B cell (primary cell): ENCODE data around the gene MCF2L. TPM values are rescaled to one million over a fixed set of nuclear protein-coding genes. Genes with fewer than 3 reads are reported as not detected.
"Not testable (repeated sequence)": the region's sequence is repeated elsewhere in the genome, so short reads cannot be mapped to it uniquely, and the experiment has no call there.

ENCODE experiments used
- ATAC-seq: fragments of 200-7000 bp; cut with Tn5 transposase; one replicate; pipeline ENCODE4 v1.10.0; 2021; ENCODE audit warnings: low read depth, mild to moderate bottlenecking, moderate number of reproducible peaks, moderate library complexity
- CTCF ChIA-PET: fragments of 350-600 bp; sonication (Branson Sonifier 250); formaldehyde crosslinking; loops from one replicate; lab custom pipeline; 2021; ENCODE audit warnings: antibody characterized with exemption, inconsistent platforms; lab: Charles Lee
- POLR2A ChIA-PET: fragments of 350-600 bp; sonication (Branson Sonifier 250); formaldehyde crosslinking; loops from one replicate; lab custom pipeline; 2021; ENCODE audit warnings: antibody characterized with exemption; lab: Charles Lee
- DNase-seq: peaks from one replicate; pipeline ENCODE4 v3.0.0; 2013
- H2AFZ ChIP-seq: 2 replicates; pipeline ENCODE4 v1.6.1; 2012; ENCODE audit warnings: mild to moderate bottlenecking, low read depth, low read length; ENCODE audit not compliant: insufficient read depth, poor library complexity, severe bottlenecking
- H3K27ac ChIP-seq, 2 donors: 1 replicate in 1 of 2; 2 replicates in 1 of 2; pipeline ENCODE4 v1.5.1; 2012 to 2013; ENCODE audit warnings: low read length in 2 of 2, mild to moderate bottlenecking in 2 of 2, moderate library complexity in 1 of 2
- H3K27me3 ChIP-seq, 4 experiments: fragments of 200-600 bp in 1 of 4; sonication (generic) in 1 of 4; replicated peaks in 1 of 4; 1 replicate in 2 of 4; 2 replicates in 2 of 4; pipeline versions ENCODE4 v1.6.1 to v1.7.0; 2013 to 2016; ENCODE audit warnings: low read length in 3 of 4, mild to moderate bottlenecking in 2 of 4, mixed read lengths in 1 of 4, moderate library complexity in 1 of 4; ENCODE audit not compliant: insufficient read depth in 4 of 4, control insufficient read depth in 3 of 4; ENCODE audit errors: control extremely low read depth in 1 of 4
- H3K36me3 ChIP-seq, 2 experiments: replicated peaks in 1 of 2; 1 replicate in 1 of 2; 2 replicates in 1 of 2; pipeline versions ENCODE4 v1.6.1 to v1.7.1; 2013; ENCODE audit warnings: low read length in 1 of 2; ENCODE audit not compliant: insufficient read depth in 2 of 2, control insufficient read depth in 1 of 2; ENCODE audit errors: control extremely low read depth in 1 of 2, extremely low read depth in 1 of 2
- H3K4me1 ChIP-seq, 2 donors: fragments of 200-600 bp in 1 of 2; sonication (generic) in 1 of 2; 1 replicate in 1 of 2; 2 replicates in 1 of 2; pipeline versions ENCODE4 v1.5.1 to v1.6.1; 2013 to 2017; ENCODE audit warnings: low read length in 2 of 2; ENCODE audit not compliant: control insufficient read depth in 2 of 2, insufficient read depth in 2 of 2
- H3K4me2 ChIP-seq: replicated peaks from 2 replicates; pipeline ENCODE3; 2012; ENCODE audit warnings: mild to moderate bottlenecking, low read depth, low read length; ENCODE audit not compliant: poor library complexity, severe bottlenecking
- H3K4me3 ChIP-seq, 5 experiments: fragments of 200-600 bp in 1 of 5; sonication (generic) in 1 of 5; 1 replicate in 3 of 5; 2 replicates in 2 of 5; pipeline versions ENCODE4 v1.5.1 to v1.7.0; 2011 to 2016; ENCODE audit warnings: low read length in 4 of 5, mild to moderate bottlenecking in 4 of 5, low read depth in 2 of 5, control low read depth in 1 of 5, moderate library complexity in 1 of 5; ENCODE audit not compliant: insufficient read depth in 1 of 5; ENCODE audit errors: control extremely low read depth in 1 of 5, extremely low read depth in 1 of 5
- H3K79me2 ChIP-seq: fragments of 200-600 bp; sonication (generic); one replicate; pipeline ENCODE4 v1.6.0; 2016; ENCODE audit warnings: low read length; ENCODE audit not compliant: control insufficient read depth, insufficient read depth
- H3K9ac ChIP-seq: fragments of 200-600 bp; sonication (generic); 2 replicates; pipeline ENCODE4 v1.6.1; 2017; ENCODE audit warnings: mild to moderate bottlenecking, low read length, moderate library complexity
- H3K9me3 ChIP-seq, 3 donors: one replicate each; pipeline versions ENCODE4 v1.6.1 to v1.7.1; 2013; ENCODE audit warnings: low read length in 2 of 3; ENCODE audit not compliant: control insufficient read depth in 2 of 3, insufficient read depth in 1 of 3; ENCODE audit errors: control extremely low read depth in 1 of 3
- H4K20me1 ChIP-seq: 2 replicates; pipeline ENCODE4 v1.6.0; 2012; ENCODE audit warnings: mild to moderate bottlenecking, low read length; ENCODE audit not compliant: insufficient read depth, control insufficient read depth, poor library complexity, severe bottlenecking
- H3K27ac Mint-ChIP-seq: one replicate; pipeline ENCODE4 v1.8.0; 2021; ENCODE audit warnings: mixed read lengths
- H3K27me3 Mint-ChIP-seq: one replicate; pipeline ENCODE4 v1.8.0; 2021; ENCODE audit warnings: mixed read lengths
- H3K4me1 Mint-ChIP-seq: one replicate; pipeline ENCODE4 v1.8.0; 2021; ENCODE audit warnings: mixed read lengths
- H3K4me3 Mint-ChIP-seq: one replicate; pipeline ENCODE4 v1.8.0; 2021; ENCODE audit warnings: mixed read lengths
- H3K9me3 Mint-ChIP-seq: one replicate; pipeline ENCODE4 v1.8.0; 2022; ENCODE audit warnings: mixed read lengths; ENCODE audit not compliant: insufficient read depth
- EZH2 ChIP-seq: IDR thresholded peaks from 2 replicates; pipeline ENCODE4 v1.6.1; 2012; ENCODE audit warnings: borderline replicate concordance, low read depth, mild to moderate bottlenecking, moderate library complexity, low read length; ENCODE audit not compliant: insufficient read depth, poor library complexity, severe bottlenecking
- WGBS: methylation state at CpG from one replicate; pipeline ENCODE4 v1.1.5; 2013; ENCODE audit warnings: missing lambda C conversion rate; ENCODE audit not compliant: insufficient coverage; 5-methylcytosine and 5-hydroxymethylcytosine counted together
- intact Hi-C: fragments of 100-400 bp; cut with micrococcal nuclease; formaldehyde crosslinking; loops from one replicate; pipeline ENCODE4 v1.10.0; 2022
- polyA plus RNA-seq: library from polyadenylated mRNA; depleted of rRNA; stranded (reverse); fragments of >200 nt; gene quantifications from 2 replicates; pipeline ENCODE4 v1.2.3, GENCODE V29; 2012
- total RNA-seq, 2 donors: library from RNA; stranded (reverse); fragments of 120-200 nt in 1 of 2; gene quantifications; 1 replicate in 1 of 2; 2 replicates in 1 of 2; pipeline versions ENCODE4 v1.2.3 to v1.2.4, GENCODE V29; 2013 to 2022
- TF ChIP-seq, protein P1 (sequence below): fragments of 200-600 bp; IDR thresholded peaks from one replicate; pipeline ENCODE4 v1.8.0; 2022; ENCODE audit warnings: antibody characterized with exemption, mild to moderate bottlenecking

Gene MCF2L
- total and polyA plus RNA-seq, 2 donors (not counting 1 experiment from before 2014, with no cell fraction given), result 3.7 to 8.2 TPM

DNA sequence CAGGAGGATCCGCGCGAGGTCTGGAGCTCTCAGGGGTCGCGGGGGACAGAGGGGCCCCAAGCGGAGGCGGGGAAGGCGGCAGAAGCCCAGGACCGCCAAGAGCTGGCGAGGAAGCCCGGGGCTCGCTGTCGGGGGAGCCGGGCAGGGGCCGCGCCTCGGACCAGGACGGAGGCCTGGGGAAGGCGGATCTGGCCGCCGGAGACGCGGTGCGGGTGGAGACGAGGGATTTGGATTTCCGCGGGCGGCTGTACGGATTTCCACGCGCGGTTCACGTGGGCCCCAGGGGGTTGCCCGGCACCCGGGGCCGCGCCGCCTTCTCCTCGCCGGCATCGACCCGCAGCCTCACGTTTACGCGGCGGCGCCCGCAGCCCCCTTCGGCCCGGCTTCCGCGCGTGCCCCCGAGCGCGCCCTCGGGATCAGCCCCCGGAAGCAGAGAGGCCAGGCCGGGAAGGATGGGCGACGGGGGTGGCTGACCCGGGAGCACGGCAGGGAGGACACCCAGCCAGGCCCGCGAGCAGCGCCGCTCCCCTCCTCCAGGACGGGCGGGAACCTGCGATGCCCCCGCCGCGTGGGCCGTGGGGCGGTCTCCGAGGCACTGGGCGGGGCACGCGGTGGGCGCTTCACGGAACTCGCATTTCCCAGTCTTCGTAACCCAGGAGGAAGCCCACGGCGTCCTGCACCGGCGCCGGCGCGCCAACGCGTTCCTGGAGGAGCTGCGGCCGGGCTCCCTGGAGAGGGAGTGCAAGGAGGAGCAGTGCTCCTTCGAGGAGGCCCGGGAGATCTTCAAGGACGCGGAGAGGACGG, 141.2 kb downstream of the MCF2L start:
- Histone ChIP-seq H2AFZ (peak overlapping the region; percentile 51), H3K27ac (no peak overlapping the region), H3K4me2 (peak overlapping the region; percentile 60), H4K20me1 (no peaks in the 10 kb centered on the region), H3K27me3 (peaks cover 0 to 19% (median 2%) of the 10 kb centered on the region in 4 experiments), H3K4me1 (peaks cover 0 to 3% of the 10 kb centered on the region in 2 donors), H3K36me3 (no peaks in the 10 kb centered on the region), H3K4me3 (peak overlapping the region in 2 of 5 experiments; percentile 15 to 34), H3K9me3 (peaks cover 0 to 18% (median 0%) of the 10 kb centered on the region in 3 donors), H3K9ac (peak overlapping the region; percentile 19), H3K79me2 (no peaks in the 10 kb centered on the region)
- no peak overlapping the region for H3K4me3 Mint-ChIP-seq
- 8% methylated on average over 99 of the region's 99 CpGs for WGBS
- ChIA-PET POLR2A (no interaction called here), CTCF (no interaction called here)
- H3K27ac Mint-ChIP-seq, result no peak overlapping the region
- peaks cover 3% of the 10 kb centered on the region for H3K27me3 Mint-ChIP-seq
- H3K9me3 Mint-ChIP-seq, result no peaks in the 10 kb centered on the region
- ATAC-seq (no peak), DNase-seq (no peak)
- intact Hi-C loops, result no loop called here
- no peaks in the 10 kb centered on the region for H3K4me1 Mint-ChIP-seq
- TF ChIP-seq, protein P1, sequence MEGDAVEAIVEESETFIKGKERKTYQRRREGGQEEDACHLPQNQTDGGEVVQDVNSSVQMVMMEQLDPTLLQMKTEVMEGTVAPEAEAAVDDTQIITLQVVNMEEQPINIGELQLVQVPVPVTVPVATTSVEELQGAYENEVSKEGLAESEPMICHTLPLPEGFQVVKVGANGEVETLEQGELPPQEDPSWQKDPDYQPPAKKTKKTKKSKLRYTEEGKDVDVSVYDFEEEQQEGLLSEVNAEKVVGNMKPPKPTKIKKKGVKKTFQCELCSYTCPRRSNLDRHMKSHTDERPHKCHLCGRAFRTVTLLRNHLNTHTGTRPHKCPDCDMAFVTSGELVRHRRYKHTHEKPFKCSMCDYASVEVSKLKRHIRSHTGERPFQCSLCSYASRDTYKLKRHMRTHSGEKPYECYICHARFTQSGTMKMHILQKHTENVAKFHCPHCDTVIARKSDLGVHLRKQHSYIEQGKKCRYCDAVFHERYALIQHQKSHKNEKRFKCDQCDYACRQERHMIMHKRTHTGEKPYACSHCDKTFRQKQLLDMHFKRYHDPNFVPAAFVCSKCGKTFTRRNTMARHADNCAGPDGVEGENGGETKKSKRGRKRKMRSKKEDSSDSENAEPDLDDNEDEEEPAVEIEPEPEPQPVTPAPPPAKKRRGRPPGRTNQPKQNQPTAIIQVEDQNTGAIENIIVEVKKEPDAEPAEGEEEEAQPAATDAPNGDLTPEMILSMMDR, result no peak
- no peak for TF ChIP-seq EZH2

DNA sequence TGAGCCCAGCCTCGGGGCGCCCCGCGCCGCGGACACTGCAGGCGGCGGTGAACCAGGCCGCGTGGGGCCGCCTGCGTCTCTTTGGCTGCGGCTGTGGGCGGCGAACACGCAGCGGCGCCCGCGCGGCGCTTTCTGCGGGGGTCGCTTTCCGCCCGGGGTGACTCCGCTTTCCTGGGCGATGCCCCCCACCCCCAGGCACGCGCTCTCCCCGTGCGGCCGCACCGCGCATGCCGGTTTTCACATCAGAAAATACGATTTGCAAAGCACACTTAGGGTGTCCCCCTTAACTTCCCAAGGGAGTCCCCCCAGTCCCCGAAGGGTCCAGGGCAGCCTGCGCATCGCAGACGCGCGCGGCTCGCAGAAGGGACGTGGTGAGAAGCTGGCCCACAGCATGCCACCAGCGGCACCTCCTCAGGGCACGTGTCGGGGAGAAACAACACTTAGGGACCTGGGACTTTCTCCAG, 141.9 kb downstream of the MCF2L start:
- H3K9me3 Mint-ChIP-seq, result no peaks in the 10 kb centered on the region
- ChIA-PET CTCF (no interaction called here), POLR2A (no interaction called here)
- no peaks in the 10 kb centered on the region for H3K4me1 Mint-ChIP-seq
- TF ChIP-seq, protein P1, result no peak
- no peak for TF ChIP-seq EZH2
- Histone ChIP-seq H4K20me1 (no peaks in the 10 kb centered on the region), H3K27me3 (peaks cover 0 to 16% (median 2%) of the 10 kb centered on the region in 4 experiments), H3K9ac (peak overlapping the region; percentile 19), H3K4me2 (peak overlapping the region; percentile 60), H3K27ac (no peak overlapping the region), H3K4me1 (peaks cover 0 to 3% of the 10 kb centered on the region in 2 donors), H2AFZ (peak overlapping the region; percentile 51), H3K4me3 (no peak overlapping the region), H3K36me3 (no peaks in the 10 kb centered on the region), H3K79me2 (no peaks in the 10 kb centered on the region), H3K9me3 (peaks cover 0 to 16% (median 0%) of the 10 kb centered on the region in 3 donors)
- intact Hi-C loops, result no loop called here
- no peak overlapping the region for H3K4me3 Mint-ChIP-seq
- no peak for ATAC-seq
- WGBS, result 24% methylated on average over 49 of the region's 49 CpGs
- no peak for DNase-seq
- H3K27ac Mint-ChIP-seq, result no peak overlapping the region
- H3K27me3 Mint-ChIP-seq, result peaks cover 3% of the 10 kb centered on the region

DNA sequence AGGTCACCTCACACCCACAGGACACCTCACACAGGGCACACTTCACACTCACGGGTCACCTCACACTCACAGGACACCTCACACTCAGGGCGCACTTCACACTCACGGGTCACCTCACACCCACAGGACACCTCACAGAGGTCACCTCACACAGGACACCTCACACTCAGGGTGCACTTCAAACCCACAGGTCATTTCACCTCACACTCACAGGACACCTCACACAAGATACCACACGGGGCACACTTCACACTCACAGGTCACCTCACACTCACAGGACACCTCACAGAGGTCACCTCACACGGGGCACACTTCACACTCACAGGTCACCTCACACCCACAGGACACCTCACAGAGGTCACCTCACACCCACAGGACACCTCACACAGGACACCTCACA, 142.8 kb downstream of the MCF2L start:
- H3K27ac Mint-ChIP-seq, DNase-seq, intact Hi-C loops, H3K36me3 ChIP-seq, POLR2A ChIA-PET, H3K4me1 ChIP-seq, H3K4me3 ChIP-seq, ATAC-seq, H3K4me1 Mint-ChIP-seq, H3K79me2 ChIP-seq, H3K9ac ChIP-seq, H3K4me2 ChIP-seq, H3K9me3 Mint-ChIP-seq, H2AFZ ChIP-seq, H3K4me3 Mint-ChIP-seq, H3K27ac ChIP-seq, H4K20me1 ChIP-seq, H3K27me3 Mint-ChIP-seq, CTCF ChIA-PET: not testable (repeated sequence)
- 94% methylated on average over 5 of the region's 5 CpGs for WGBS
- Histone ChIP-seq H3K9me3 (peaks cover 0 to 14% (median 0%) of the 10 kb centered on the region in 3 donors), H3K27me3 (peaks cover 0 to 16% (median 2%) of the 10 kb centered on the region in 4 experiments)
